ENCODE results near the gene RSAD1.
A peak's percentile ranks its signal among the peaks of the same experiment; 100 is the strongest.

RSAD1 gene

DNA sequence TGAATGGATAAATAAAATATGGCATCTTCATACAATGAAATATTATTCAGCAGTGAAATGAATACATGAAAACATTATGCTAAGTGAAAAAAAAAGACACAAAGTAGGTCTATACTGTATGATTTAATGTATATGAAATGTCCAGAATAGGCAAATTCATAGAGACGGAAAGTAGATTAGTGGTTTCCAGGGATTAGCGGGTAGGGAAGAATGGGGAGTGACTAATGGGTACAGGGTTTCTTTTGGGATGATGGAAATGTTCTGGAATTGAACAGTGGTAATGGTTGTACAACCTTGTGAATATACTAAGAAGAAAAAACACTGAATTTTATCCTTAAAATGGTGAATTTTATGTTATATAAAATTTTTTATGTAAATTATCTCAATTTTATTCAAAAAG, 21.1 kb downstream of the RSAD1 start:
- no peak overlapping the region for H3K4me3 ChIP-seq (replicated peaks; ENCODE audit: low read depth, low read length)
- DNase-seq (ENCODE audit: extremely low read depth, low read depth), result no peak
- no peak for TF ChIP-seq CTCF (IDR thresholded peaks at IDR 0.05; ENCODE audit: low read depth, low read length, missing control alignments)

DNA sequence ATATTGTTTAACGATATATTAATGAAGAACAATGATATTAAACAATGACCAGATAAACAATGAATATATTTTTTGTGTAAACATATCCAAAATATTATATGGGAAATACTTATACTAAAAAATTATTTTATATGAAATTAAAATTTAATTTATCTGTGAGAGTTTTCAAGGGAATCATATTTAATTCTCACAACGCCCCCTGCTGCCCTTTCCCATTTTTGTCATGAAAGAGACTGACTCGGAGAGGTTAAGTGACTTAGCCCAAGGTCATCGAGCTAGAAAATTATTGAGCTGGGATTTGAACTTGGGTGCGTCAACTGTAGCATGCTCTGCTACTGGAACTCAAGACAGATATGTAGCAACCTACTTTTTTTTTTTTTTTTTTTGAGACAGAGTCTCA, 22.4 kb downstream of the RSAD1 start:
- DNase-seq (ENCODE audit: extremely low read depth, low read depth), result no peak
- TF ChIP-seq CTCF (IDR thresholded peaks at IDR 0.05; ENCODE audit: low read depth, low read length, missing control alignments), result peak; percentile 46

GRCh38 chr17:50502301-50502990, 23.8 kb downstream of the RSAD1 start:
- TF ChIP-seq CTCF (IDR thresholded peaks at IDR 0.05; ENCODE audit: low read depth, low read length, missing control alignments), result no peak
- no peak for DNase-seq (ENCODE audit: extremely low read depth, low read depth)
- H3K4me3 ChIP-seq (replicated peaks; ENCODE audit: low read depth, low read length), result no peak overlapping the region

More for the DNA sequence above, 22.4 kb downstream of the RSAD1 start:
- no peak overlapping the region for H3K4me3 ChIP-seq (replicated peaks; ENCODE audit: low read depth, low read length)

DNA sequence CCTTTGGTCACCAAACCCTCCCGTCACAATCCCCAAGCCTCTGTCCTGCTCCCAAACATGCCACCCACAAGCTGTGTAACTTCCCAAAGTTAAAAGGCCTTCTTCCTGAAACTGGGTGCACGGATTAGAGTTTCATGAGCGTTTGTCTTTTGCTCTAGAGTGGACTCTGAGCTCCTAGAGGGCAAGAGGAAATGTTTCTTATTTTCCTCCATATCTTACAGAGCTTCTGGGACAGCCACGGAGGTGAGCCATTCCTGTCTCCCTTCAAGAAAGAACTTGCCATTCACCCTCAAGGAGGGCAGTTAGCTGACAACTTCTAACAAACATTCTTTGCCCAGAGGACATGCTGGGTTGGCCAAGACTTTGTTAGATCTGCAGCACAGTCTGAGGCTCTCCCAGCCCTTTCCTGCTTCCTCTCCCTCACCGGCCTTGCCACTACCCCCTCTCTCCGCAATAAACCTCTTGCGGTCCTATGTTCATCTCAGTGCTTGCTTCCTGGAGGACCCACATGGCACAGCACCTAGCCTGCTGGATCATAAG, 27.0 kb downstream of the RSAD1 start:
- no peak for TF ChIP-seq CTCF (IDR thresholded peaks at IDR 0.05; ENCODE audit: low read depth, low read length, missing control alignments)
- no peak for DNase-seq (ENCODE audit: extremely low read depth, low read depth)
- no peak overlapping the region for H3K4me3 ChIP-seq (replicated peaks; ENCODE audit: low read depth, low read length)

GRCh38 chr17:50506298-50506697, 27.6 kb downstream of the RSAD1 start:
- H3K4me3 ChIP-seq (replicated peaks; ENCODE audit: low read depth, low read length), result no peak overlapping the region
- DNase-seq (ENCODE audit: extremely low read depth, low read depth), result no peak
- no peak for TF ChIP-seq CTCF (IDR thresholded peaks at IDR 0.05; ENCODE audit: low read depth, low read length, missing control alignments)

DNA sequence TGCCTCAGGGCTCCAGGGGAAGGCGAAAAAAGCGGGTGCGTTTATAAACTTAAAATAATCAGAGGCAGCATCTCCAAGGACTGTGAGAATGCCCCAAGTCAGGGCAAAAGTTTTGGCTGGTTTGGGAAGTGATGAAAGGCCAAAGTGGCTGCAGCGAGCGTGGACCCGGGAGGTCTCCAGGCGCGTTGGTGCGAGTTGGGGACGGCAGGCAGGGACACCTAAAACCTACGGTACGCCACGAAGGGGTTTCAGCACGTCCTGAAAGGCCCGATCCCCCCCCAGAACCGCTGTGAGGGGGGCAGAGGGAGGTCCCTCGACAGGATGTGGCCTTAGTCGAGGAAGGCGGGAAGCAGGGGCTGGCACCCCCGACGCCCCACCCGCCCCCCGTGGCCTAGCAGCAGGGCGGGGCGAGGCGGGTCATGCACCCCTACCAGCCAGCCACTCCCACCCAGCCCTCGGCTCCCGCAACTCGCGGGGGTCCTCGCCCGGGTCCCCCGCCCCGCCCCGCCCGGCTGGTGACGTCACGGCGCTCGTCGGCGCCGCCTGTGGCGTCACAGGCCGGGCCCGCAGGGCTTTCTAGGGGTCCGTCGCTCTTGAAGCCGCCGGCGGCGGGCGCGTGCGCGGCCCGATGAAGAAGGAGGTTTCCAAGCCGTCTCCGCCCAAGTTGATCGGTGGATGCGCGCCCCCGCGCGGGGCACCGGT, 29.4 kb downstream of the RSAD1 start, which contains the start of gene MYCBPAP:
Gene MYCBPAP (plus strand): TSS at position 569 of the 702 bp plus-strand sequence. CDS start 236 bp downstream, outside the sequence.
- peak within 1 kb of the TSS; percentile 44 for H3K4me3 ChIP-seq (replicated peaks; ENCODE audit: low read depth, low read length)
- DNase-seq (ENCODE audit: extremely low read depth, low read depth), result no peak
- no peak for TF ChIP-seq CTCF (IDR thresholded peaks at IDR 0.05; ENCODE audit: low read depth, low read length, missing control alignments)

Measured in HFF-Myc (cell line).